Liver (tissue), 9 donors: ENCODE measurements around the gene ZNF417. TPM values are rescaled to one million over a fixed set of nuclear protein-coding genes. Genes with fewer than 3 reads are reported as not detected.
A peak's percentile ranks its signal among the peaks of the same experiment; 100 is the strongest.

Source experiments
- DNase-seq: peaks from one replicate; pipeline ENCODE4 v3.0.0-alpha.2; 2017; ENCODE audit warnings: low spot score
- H3K27ac ChIP-seq, 2 donors: one replicate each; pipeline ENCODE4 v1.7.0; 2013; ENCODE audit warnings: inconsistent platforms in 2 of 2, low read length in 2 of 2, control low read depth in 1 of 2, low read depth in 1 of 2, mild to moderate bottlenecking in 1 of 2
- H3K27me3 ChIP-seq, 4 donors: one replicate each; pipeline versions ENCODE4 v1.6.1 to v1.7.0; 2013; ENCODE audit warnings: low read length in 3 of 4, inconsistent platforms in 1 of 4, mild to moderate bottlenecking in 1 of 4, moderate library complexity in 1 of 4; ENCODE audit not compliant: control insufficient read depth in 4 of 4, insufficient read depth in 4 of 4
- H3K36me3 ChIP-seq, 4 donors: one replicate each; pipeline versions ENCODE4 v1.6.1 to v1.7.0; 2013; ENCODE audit warnings: low read length in 3 of 4, mild to moderate bottlenecking in 3 of 4, low read depth in 1 of 4, moderate library complexity in 1 of 4; ENCODE audit not compliant: control insufficient read depth in 4 of 4, insufficient read depth in 3 of 4
- H3K4me1 ChIP-seq, 4 donors: one replicate each; pipeline versions ENCODE4 v1.6.1 to v1.7.0; 2013; ENCODE audit warnings: low read length in 3 of 4, mild to moderate bottlenecking in 3 of 4, moderate library complexity in 1 of 4; ENCODE audit not compliant: control insufficient read depth in 4 of 4, insufficient read depth in 4 of 4
- H3K4me3 ChIP-seq, 3 donors: one replicate each; pipeline versions ENCODE4 v1.6.1 to v1.7.0; 2013; ENCODE audit warnings: low read length in 3 of 3, control low read depth in 1 of 3, low read depth in 1 of 3, mild to moderate bottlenecking in 1 of 3
- H3K9ac ChIP-seq, 2 donors: one replicate each; pipeline ENCODE4 v1.7.0; 2013; ENCODE audit warnings: low read length in 2 of 2, mild to moderate bottlenecking in 2 of 2, moderate library complexity in 2 of 2, control low read depth in 1 of 2, low read depth in 1 of 2
- H3K9me3 ChIP-seq, 4 donors: one replicate each; pipeline versions ENCODE4 v1.6.1 to v1.7.0; 2013; ENCODE audit warnings: low read length in 3 of 4; ENCODE audit not compliant: control insufficient read depth in 4 of 4
- EGR1 ChIP-seq, 2 donors: IDR thresholded peaks; 2 replicates each; pipeline ENCODE4 v1.6.1; 2016 to 2018; ENCODE audit warnings: antibody characterized with exemption in 2 of 2, low read depth in 2 of 2
- FOXA1 ChIP-seq: IDR thresholded peaks from 2 replicates; pipeline ENCODE4 v1.6.1; 2016; ENCODE audit warnings: antibody characterized with exemption
- GABPA ChIP-seq, 2 donors: IDR thresholded peaks in 1 of 2; conservative IDR thresholded peaks in 1 of 2; 2 replicates each; pipeline ENCODE4 v1.6.1; 2016; ENCODE audit warnings: antibody characterized with exemption in 2 of 2, mild to moderate bottlenecking in 1 of 2, moderate library complexity in 1 of 2
- HNF4A ChIP-seq, 2 donors: conservative IDR thresholded peaks; 2 replicates each; pipeline ENCODE4 v1.6.1; 2016; ENCODE audit warnings: antibody characterized with exemption in 2 of 2, mild to moderate bottlenecking in 2 of 2
- NR2F2 ChIP-seq: IDR thresholded peaks from 2 replicates; pipeline ENCODE4 v1.6.1; 2016; ENCODE audit warnings: antibody characterized with exemption
- RAD21 ChIP-seq, 2 donors: IDR thresholded peaks; 2 replicates each; pipeline ENCODE4 v1.6.1; 2016; ENCODE audit warnings: antibody characterized with exemption in 2 of 2, mild to moderate bottlenecking in 2 of 2
- SP1 ChIP-seq: IDR thresholded peaks from 2 replicates; pipeline ENCODE4 v1.6.1; 2018; ENCODE audit warnings: antibody characterized with exemption, mild to moderate bottlenecking
- TAF1 ChIP-seq: conservative IDR thresholded peaks from 2 replicates; pipeline ENCODE4 v1.6.1; 2016; ENCODE audit warnings: antibody characterized with exemption, mild to moderate bottlenecking
- YY1 ChIP-seq: IDR thresholded peaks from 2 replicates; pipeline ENCODE4 v1.6.1; 2016; ENCODE audit warnings: antibody characterized with exemption, mild to moderate bottlenecking
- WGBS: extraction: QIAGEN DNeasy Blood & Tissue Kit; methylation state at CpG from one replicate; pipeline ENCODE4 v1.1.7; 2013; 5-methylcytosine and 5-hydroxymethylcytosine counted together
- polyA plus RNA-seq, 2 donors: library from polyadenylated mRNA; stranded (reverse) in 1 of 2; unstranded in 1 of 2; fragments of 200-250 nt in 1 of 2; fragments of >200 nt in 1 of 2; fragmentation: Nextera tagmentation in 1 of 2; extraction: Ambion mirVana in 1 of 2; gene quantifications; one replicate each; pipeline versions ENCODE4 v1.2.1 to v1.2.3, GENCODE V29; 2013 to 2015
- total RNA-seq, 2 donors: library from RNA; depleted of rRNA; stranded (reverse); fragments of >200 nt; gene quantifications; one replicate each; pipeline ENCODE4 v1.2.3, GENCODE V29; 2014
- TF ChIP-seq, protein P1 (sequence below): IDR thresholded peaks from 2 replicates; pipeline ENCODE4 v1.6.1; 2016; ENCODE audit warnings: antibody characterized with exemption, mild to moderate bottlenecking
- TF ChIP-seq, protein P2 (sequence below): IDR thresholded peaks from 2 replicates; pipeline ENCODE4 v1.6.1; 2016; ENCODE audit warnings: antibody characterized with exemption
- TF ChIP-seq, protein P3 (sequence below): fragments of 150-350 bp; IDR thresholded peaks from 2 replicates; pipeline ENCODE4 v1.5.1; 2017; ENCODE audit warnings: improper control_type of control experiment, low read depth, low read length; ENCODE audit not compliant: missing input control
- TF ChIP-seq, protein P4 (sequence below): IDR thresholded peaks from 2 replicates; pipeline ENCODE4 v1.6.1; 2016; ENCODE audit warnings: antibody characterized with exemption
- donor health status: healthy.
- donor health status: healthy.
- donor health status: healthy.
- donor health status: healthy.
- donor health status: healthy.

ZNF417 gene
- total and polyA plus RNA-seq, 4 donors: 1.2 to 16.3 (median 7.3) TPM

DNA sequence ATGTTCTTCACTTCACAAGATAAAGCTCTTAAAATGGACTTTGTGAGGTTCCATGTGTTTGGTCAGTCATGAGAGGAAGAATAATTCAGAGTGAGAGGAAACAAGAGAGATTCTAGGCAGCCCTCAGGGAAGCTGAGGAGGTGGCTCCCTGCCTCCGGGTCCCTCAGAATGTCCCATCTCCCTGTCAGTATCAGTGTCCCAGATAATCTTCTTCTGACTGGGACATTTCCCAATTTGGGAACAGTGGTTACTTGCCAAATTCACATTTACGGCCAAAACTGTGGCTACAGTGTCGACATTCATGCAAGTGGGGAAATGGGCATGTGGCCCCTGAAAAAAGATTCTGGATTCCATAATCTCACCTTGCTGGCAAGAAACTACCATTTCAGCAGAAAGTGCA, 9.0 kb downstream of the ZNF417 start:
- H3K9me3 ChIP-seq: peaks cover 0 to 27% (median 13%) of the 10 kb centered on the region in 4 donors
- H3K27me3 ChIP-seq: no peaks in the 10 kb centered on the region
- TF ChIP-seq, protein P1, sequence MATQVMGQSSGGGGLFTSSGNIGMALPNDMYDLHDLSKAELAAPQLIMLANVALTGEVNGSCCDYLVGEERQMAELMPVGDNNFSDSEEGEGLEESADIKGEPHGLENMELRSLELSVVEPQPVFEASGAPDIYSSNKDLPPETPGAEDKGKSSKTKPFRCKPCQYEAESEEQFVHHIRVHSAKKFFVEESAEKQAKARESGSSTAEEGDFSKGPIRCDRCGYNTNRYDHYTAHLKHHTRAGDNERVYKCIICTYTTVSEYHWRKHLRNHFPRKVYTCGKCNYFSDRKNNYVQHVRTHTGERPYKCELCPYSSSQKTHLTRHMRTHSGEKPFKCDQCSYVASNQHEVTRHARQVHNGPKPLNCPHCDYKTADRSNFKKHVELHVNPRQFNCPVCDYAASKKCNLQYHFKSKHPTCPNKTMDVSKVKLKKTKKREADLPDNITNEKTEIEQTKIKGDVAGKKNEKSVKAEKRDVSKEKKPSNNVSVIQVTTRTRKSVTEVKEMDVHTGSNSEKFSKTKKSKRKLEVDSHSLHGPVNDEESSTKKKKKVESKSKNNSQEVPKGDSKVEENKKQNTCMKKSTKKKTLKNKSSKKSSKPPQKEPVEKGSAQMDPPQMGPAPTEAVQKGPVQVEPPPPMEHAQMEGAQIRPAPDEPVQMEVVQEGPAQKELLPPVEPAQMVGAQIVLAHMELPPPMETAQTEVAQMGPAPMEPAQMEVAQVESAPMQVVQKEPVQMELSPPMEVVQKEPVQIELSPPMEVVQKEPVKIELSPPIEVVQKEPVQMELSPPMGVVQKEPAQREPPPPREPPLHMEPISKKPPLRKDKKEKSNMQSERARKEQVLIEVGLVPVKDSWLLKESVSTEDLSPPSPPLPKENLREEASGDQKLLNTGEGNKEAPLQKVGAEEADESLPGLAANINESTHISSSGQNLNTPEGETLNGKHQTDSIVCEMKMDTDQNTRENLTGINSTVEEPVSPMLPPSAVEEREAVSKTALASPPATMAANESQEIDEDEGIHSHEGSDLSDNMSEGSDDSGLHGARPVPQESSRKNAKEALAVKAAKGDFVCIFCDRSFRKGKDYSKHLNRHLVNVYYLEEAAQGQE: no peak
- peak overlapping the region in 2 of 3 donors; percentile 20 to 56 for H3K4me3 ChIP-seq
- 66% methylated on average over 3 of the region's 3 CpGs for WGBS
- peaks cover 0 to 47% (median 32%) of the 10 kb centered on the region in 4 donors for H3K36me3 ChIP-seq
- no peak overlapping the region for H3K9ac ChIP-seq
- no peak overlapping the region for H3K27ac ChIP-seq
- DNase-seq: no peak
- H3K4me1 ChIP-seq: peaks cover 0 to 9% (median under 1%) of the 10 kb centered on the region in 4 donors

DNA sequence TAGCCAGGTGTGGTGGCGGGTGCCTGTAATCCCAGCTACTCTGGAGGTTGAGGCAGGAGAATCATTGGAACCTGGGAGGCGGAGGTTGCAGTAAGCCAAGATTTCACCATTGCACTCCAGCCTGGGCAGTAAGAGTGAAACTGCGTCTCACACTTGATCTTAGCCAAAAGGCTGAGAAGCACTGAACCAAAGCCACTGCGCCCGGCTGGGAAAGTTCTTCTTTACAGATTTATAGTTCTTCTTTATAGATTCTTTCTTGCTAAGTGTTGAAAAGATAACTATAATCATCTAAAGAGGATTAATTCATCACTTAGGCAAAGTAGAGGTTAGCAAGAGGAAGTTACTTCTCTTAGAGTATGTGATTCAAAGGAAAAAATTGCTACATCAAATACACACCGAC, 11.1 kb downstream of the ZNF417 start:
- TF ChIP-seq RAD21 (IDR thresholded peaks at IDR 0.05) (no peak), TAF1 (no peak), YY1 (no peak), EGR1 (IDR thresholded peaks at IDR 0.05; ENCODE audit: low read depth in 2 of 2) (no peak), FOXA1 (no peak), GABPA (IDR thresholded peaks at IDR 0.05 in 1 of 2, conservative IDR thresholded peaks at IDR 0.05 in 1 of 2) (no peak), SP1 (no peak), HNF4A (conservative IDR thresholded peaks at IDR 0.05) (no peak), NR2F2 (no peak)
- TF ChIP-seq, protein P1: no peak
- TF ChIP-seq, protein P2, sequence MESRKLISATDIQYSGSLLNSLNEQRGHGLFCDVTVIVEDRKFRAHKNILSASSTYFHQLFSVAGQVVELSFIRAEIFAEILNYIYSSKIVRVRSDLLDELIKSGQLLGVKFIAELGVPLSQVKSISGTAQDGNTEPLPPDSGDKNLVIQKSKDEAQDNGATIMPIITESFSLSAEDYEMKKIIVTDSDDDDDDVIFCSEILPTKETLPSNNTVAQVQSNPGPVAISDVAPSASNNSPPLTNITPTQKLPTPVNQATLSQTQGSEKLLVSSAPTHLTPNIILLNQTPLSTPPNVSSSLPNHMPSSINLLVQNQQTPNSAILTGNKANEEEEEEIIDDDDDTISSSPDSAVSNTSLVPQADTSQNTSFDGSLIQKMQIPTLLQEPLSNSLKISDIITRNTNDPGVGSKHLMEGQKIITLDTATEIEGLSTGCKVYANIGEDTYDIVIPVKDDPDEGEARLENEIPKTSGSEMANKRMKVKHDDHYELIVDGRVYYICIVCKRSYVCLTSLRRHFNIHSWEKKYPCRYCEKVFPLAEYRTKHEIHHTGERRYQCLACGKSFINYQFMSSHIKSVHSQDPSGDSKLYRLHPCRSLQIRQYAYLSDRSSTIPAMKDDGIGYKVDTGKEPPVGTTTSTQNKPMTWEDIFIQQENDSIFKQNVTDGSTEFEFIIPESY: no peak
- TF ChIP-seq, protein P3, sequence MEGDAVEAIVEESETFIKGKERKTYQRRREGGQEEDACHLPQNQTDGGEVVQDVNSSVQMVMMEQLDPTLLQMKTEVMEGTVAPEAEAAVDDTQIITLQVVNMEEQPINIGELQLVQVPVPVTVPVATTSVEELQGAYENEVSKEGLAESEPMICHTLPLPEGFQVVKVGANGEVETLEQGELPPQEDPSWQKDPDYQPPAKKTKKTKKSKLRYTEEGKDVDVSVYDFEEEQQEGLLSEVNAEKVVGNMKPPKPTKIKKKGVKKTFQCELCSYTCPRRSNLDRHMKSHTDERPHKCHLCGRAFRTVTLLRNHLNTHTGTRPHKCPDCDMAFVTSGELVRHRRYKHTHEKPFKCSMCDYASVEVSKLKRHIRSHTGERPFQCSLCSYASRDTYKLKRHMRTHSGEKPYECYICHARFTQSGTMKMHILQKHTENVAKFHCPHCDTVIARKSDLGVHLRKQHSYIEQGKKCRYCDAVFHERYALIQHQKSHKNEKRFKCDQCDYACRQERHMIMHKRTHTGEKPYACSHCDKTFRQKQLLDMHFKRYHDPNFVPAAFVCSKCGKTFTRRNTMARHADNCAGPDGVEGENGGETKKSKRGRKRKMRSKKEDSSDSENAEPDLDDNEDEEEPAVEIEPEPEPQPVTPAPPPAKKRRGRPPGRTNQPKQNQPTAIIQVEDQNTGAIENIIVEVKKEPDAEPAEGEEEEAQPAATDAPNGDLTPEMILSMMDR: no peak
- TF ChIP-seq, protein P4, sequence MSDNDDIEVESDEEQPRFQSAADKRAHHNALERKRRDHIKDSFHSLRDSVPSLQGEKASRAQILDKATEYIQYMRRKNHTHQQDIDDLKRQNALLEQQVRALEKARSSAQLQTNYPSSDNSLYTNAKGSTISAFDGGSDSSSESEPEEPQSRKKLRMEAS: no peak
- Histone ChIP-seq H3K27me3 (no peaks in the 10 kb centered on the region), H3K4me1 (peaks cover 0 to 9% (median under 1%) of the 10 kb centered on the region in 4 donors), H3K36me3 (peaks cover 0 to 26% (median 14%) of the 10 kb centered on the region in 4 donors), H3K4me3 (no peak overlapping the region), H3K9me3 (peaks cover 0 to 19% (median 10%) of the 10 kb centered on the region in 4 donors), H3K27ac (no peak overlapping the region), H3K9ac (no peak overlapping the region)
- no peak for DNase-seq
- 94% methylated on average over 6 of the region's 6 CpGs for WGBS
